SIG-M5 treated with dmso at 0.1 percent for 504 hours (cell line): ENCODE data around the gene BUB1.
"Not testable (repeated sequence)": the region's sequence is repeated elsewhere in the genome, so short reads cannot be mapped to it uniquely, and the experiment has no call there.

Source experiments
- DNase-seq: peaks from one replicate; lab custom pipeline; 2025; ENCODE audit not compliant: unreplicated experiment; lab: John Stamatoyannopoulos, UW

The BUB1 gene

GRCh38 chr2:110659248-110659647, 18.6 kb downstream of the BUB1 start:
- DNase-seq = no peak

GRCh38 chr2:110657724-110658305, 20.0 kb downstream of the BUB1 start:
- no peak for DNase-seq

- no peak for DNase-seq
These were observed 22.2 kb downstream of the BUB1 start for GRCh38 chr2:110655701-110656100.

- no peak for DNase-seq
These were observed 24.0 kb downstream of the BUB1 start for GRCh38 chr2:110653861-110654260.

GRCh38 chr2:110650346-110650745, 27.5 kb downstream of the BUB1 start:
- no peak for DNase-seq

GRCh38 chr2:110647777-110648176, 30.1 kb downstream of the BUB1 start:
- no peak for DNase-seq

- no peak for DNase-seq
These were observed 32.2 kb downstream of the BUB1 start for GRCh38 chr2:110645616-110646015.

- DNase-seq = no peak
These were observed 33.5 kb downstream of the BUB1 start for GRCh38 chr2:110644357-110644756.

GRCh38 chr2:110642360-110642759, 35.5 kb downstream of the BUB1 start:
- DNase-seq = no peak

GRCh38 chr2:110639972-110640371, 37.9 kb downstream of the BUB1 start:
- DNase-seq = no peak

- DNase-seq = no peak
These were observed 38.7 kb downstream of the BUB1 start for GRCh38 chr2:110638952-110639695.

- no peak for DNase-seq
These were observed 39.9 kb downstream of the BUB1 start for GRCh38 chr2:110638004-110638403.

GRCh38 chr2:110637093-110637492, 40.8 kb downstream of the BUB1 start:
- DNase-seq = no peak

- not testable (repeated sequence) for DNase-seq
These were observed 41.8 kb downstream of the BUB1 start for GRCh38 chr2:110635949-110636628.

- not testable (repeated sequence) for DNase-seq
These were observed 50.5 kb downstream of the BUB1 start for GRCh38 chr2:110627348-110627747.

GRCh38 chr2:110619326-110619939, 58.4 kb downstream of the BUB1 start:
- not testable (repeated sequence) for DNase-seq

- DNase-seq = not testable (repeated sequence)
These were observed 63.9 kb downstream of the BUB1 start for GRCh38 chr2:110613927-110614326.

- not testable (repeated sequence) for DNase-seq
These were observed 67.1 kb downstream of the BUB1 start for GRCh38 chr2:110610613-110611250.

GRCh38 chr2:110609843-110610612, 67.8 kb downstream of the BUB1 start:
- DNase-seq = not testable (repeated sequence)

GRCh38 chr2:110608788-110609502, 68.9 kb downstream of the BUB1 start:
- DNase-seq = not testable (repeated sequence)
